22Rv1 (cell line): ENCODE results near the gene PREX1.

Experiments used
- ZFX ChIP-seq: fragments of 450-650 bp; IDR thresholded peaks from 2 replicates; pipeline ENCODE4 v1.6.1; 2017; ENCODE audit warnings: antibody characterized with exemption, borderline replicate concordance
- TF ChIP-seq, protein P1 (sequence below): fragments of 450-650 bp; IDR thresholded peaks from 2 replicates; pipeline ENCODE4 v1.5.1; 2017; ENCODE audit warnings: mild to moderate bottlenecking

DNA sequence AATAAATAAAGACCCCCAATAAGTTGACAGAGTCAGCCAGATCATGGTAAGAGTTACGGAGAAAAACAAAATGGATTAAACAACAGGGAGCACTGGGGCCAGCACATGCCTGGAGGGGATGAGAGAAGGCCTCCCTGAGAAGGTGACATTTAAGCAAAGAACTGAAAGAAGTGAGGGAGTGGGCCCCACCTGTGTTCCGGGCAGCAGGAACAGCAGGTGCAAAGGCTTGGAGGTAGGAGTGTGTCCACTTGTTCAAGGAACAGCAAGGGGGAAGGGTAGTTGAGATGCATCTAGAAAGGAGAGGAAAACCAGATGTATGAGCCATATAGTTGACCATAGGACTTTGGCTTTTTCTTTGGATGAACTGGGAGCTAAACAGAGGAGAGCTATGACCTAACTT is 7.6 kb upstream of the PREX1 start:
- TF ChIP-seq, protein P1, sequence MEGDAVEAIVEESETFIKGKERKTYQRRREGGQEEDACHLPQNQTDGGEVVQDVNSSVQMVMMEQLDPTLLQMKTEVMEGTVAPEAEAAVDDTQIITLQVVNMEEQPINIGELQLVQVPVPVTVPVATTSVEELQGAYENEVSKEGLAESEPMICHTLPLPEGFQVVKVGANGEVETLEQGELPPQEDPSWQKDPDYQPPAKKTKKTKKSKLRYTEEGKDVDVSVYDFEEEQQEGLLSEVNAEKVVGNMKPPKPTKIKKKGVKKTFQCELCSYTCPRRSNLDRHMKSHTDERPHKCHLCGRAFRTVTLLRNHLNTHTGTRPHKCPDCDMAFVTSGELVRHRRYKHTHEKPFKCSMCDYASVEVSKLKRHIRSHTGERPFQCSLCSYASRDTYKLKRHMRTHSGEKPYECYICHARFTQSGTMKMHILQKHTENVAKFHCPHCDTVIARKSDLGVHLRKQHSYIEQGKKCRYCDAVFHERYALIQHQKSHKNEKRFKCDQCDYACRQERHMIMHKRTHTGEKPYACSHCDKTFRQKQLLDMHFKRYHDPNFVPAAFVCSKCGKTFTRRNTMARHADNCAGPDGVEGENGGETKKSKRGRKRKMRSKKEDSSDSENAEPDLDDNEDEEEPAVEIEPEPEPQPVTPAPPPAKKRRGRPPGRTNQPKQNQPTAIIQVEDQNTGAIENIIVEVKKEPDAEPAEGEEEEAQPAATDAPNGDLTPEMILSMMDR = no peak
- TF ChIP-seq ZFX = no peak
